Astrocyte of the cerebellum (primary cell): ENCODE measurements around the gene SETBP1.

Source experiments
- DNase-seq: peaks from one replicate; pipeline ENCODE4 v3.0.0-alpha.2; 2011; ENCODE audit warnings: low read depth
- H3K4me3 ChIP-seq: 2 replicates; pipeline ENCODE4 v1.5.1; 2011; ENCODE audit warnings: mild to moderate bottlenecking, low read depth, low read length, moderate library complexity
- CTCF ChIP-seq: IDR thresholded peaks from 2 replicates; pipeline ENCODE4 v1.5.1; 2012; ENCODE audit warnings: low read length, low read depth, moderate library complexity, mild to moderate bottlenecking; ENCODE audit errors: missing control alignments
- in situ Hi-C: cut with HindIII; loops from 2 replicates; pipeline ENCODE4 v1.10.0; 2017; ENCODE audit warnings: low sequenced_read_pairs

SETBP1 gene

GRCh38 chr18:45068400-45069094, 387.9 kb downstream of the SETBP1 start:
- DNase-seq: no peak
- no peak for TF ChIP-seq CTCF
- no peak overlapping the region for H3K4me3 ChIP-seq
- in situ Hi-C loops: no loop called here

DNA sequence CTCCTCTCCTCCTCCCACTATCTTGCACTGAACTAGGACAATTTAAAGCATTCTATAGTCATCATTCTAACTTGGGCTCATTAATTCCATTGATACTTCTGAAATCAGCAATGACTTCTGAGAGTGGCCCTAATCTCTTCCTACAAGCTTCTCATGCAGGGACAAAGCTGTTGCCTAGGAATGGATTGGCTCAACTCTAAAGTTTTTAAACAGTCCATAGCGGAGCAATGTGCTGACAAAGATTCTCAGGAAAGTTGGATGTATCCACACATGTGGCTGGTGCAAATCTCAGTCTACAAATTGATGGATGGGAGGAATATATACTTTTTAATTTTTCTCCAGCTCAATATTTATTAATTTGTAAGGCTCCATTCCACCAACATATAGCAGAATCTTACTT, 388.9 kb downstream of the SETBP1 start:
- no peak overlapping the region for H3K4me3 ChIP-seq
- TF ChIP-seq CTCF: no peak
- no peak for DNase-seq
- in situ Hi-C loops: no loop called here

DNA sequence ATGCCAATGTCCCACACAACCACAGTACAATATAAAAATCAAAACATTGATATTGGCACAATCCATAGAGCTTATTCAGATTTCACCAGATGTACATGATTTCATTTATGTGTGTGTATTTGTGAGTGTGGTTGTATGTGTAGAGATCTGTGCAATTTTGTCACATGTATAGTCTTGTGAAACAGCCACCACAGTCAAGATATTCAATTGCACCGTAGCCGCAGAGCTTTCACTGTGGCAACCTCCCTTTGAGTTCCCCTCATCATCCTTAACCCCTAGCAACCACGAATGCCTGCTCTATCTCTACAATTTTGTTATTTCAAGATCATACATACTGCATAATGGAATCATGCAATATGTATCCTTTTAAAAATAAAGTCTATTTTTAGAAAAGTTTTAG, 391.3 kb downstream of the SETBP1 start:
- no peak for DNase-seq

GRCh38 chr18:45073556-45073955, 392.9 kb downstream of the SETBP1 start:
- H3K4me3 ChIP-seq: no peak overlapping the region
- in situ Hi-C loops: no loop called here
- DNase-seq: no peak
- TF ChIP-seq CTCF: no peak

More for the DNA sequence above, 391.3 kb downstream of the SETBP1 start:
- in situ Hi-C loops: no loop called here
- no peak for TF ChIP-seq CTCF
- H3K4me3 ChIP-seq: no peak overlapping the region

DNA sequence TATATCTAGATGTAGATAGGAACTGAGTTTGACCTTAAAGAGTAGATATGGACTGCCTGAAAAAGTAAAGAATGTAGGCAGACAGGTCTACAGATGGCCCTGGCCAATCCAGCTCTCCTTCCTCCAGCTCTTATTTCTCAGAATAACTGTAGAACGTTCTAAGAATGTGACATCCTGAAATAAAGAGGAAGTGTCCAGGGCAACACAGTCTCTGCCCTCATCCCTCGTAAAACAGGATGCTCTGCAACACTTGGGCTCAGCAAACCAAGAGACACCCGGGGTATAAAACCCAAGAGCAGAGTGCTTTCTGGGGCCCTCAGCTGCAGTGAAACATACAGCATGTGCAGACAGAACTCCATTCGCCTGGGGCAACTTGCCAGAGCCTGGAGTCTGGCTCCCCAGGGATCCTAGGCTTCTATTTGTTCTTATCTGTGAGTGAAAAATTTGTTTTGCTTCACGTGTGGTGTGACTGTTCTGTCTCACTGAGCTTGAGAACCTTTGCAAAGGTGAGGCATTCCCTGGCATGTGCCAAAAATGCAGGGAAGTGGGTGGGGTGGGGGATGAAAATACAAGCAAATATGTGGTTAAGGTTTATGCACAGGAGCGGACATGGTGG, 401.0 kb downstream of the SETBP1 start:
- TF ChIP-seq CTCF: no peak
- DNase-seq: no peak
- H3K4me3 ChIP-seq: no peak overlapping the region
- in situ Hi-C loops: no loop called here

GRCh38 chr18:45083226-45083855, 402.7 kb downstream of the SETBP1 start:
- in situ Hi-C loops: no loop called here
- TF ChIP-seq CTCF: no peak
- DNase-seq: no peak
- no peak overlapping the region for H3K4me3 ChIP-seq
